ENCODE results near the gene FAM83D.
A peak's percentile ranks its signal among the peaks of the same experiment; 100 is the strongest.

FAM83D gene

GRCh38 chr20:38895098-38895949 is 30.9 kb upstream of the FAM83D start:
- DNase-seq (ENCODE audit: low read depth), result no peak

- DNase-seq (ENCODE audit: low read depth), result no peak
These were observed 30.1 kb upstream of the FAM83D start for GRCh38 chr20:38896009-38896594.

GRCh38 chr20:38897267-38897666 is 28.9 kb upstream of the FAM83D start:
- DNase-seq (ENCODE audit: low read depth), result no peak

GRCh38 chr20:38900606-38901005 is 25.6 kb upstream of the FAM83D start:
- DNase-seq (ENCODE audit: low read depth), result no peak

- no peak for DNase-seq (ENCODE audit: low read depth)
These were observed 23.6 kb upstream of the FAM83D start for GRCh38 chr20:38902601-38903000.

GRCh38 chr20:38903335-38903734 is 22.9 kb upstream of the FAM83D start:
- no peak for DNase-seq (ENCODE audit: low read depth)

GRCh38 chr20:38905375-38905774 is 20.8 kb upstream of the FAM83D start:
- DNase-seq (ENCODE audit: low read depth), result no peak

- no peak for DNase-seq (ENCODE audit: low read depth)
These were observed 18.1 kb upstream of the FAM83D start for GRCh38 chr20:38907918-38908677.

GRCh38 chr20:38915355-38915754 is 10.9 kb upstream of the FAM83D start:
- DNase-seq (ENCODE audit: low read depth), result no peak

- no peak for DNase-seq (ENCODE audit: low read depth)
These were observed 8.6 kb upstream of the FAM83D start for GRCh38 chr20:38917657-38918056.

GRCh38 chr20:38918172-38918571 is 8.0 kb upstream of the FAM83D start:
- DNase-seq (ENCODE audit: low read depth), result no peak

GRCh38 chr20:38919683-38920082 is 6.5 kb upstream of the FAM83D start:
- no peak for DNase-seq (ENCODE audit: low read depth)

- DNase-seq (ENCODE audit: low read depth), result no peak
These were observed 5.8 kb upstream of the FAM83D start for GRCh38 chr20:38920411-38920810.

- DNase-seq (ENCODE audit: low read depth), result no peak
These were observed 5.4 kb upstream of the FAM83D start for GRCh38 chr20:38920851-38921250.

GRCh38 chr20:38924718-38925117 is 1.5 kb upstream of the FAM83D start:
- DNase-seq (ENCODE audit: low read depth), result no peak

GRCh38 chr20:38926934-38927616 is 858 bp downstream of the FAM83D start:
- peak; percentile 49 for DNase-seq (ENCODE audit: low read depth)

GRCh38 chr20:38927902-38928578 is 1.8 kb downstream of the FAM83D start:
- DNase-seq (ENCODE audit: low read depth), result peak; percentile 6

- DNase-seq (ENCODE audit: low read depth), result no peak
These were observed 4.0 kb downstream of the FAM83D start for GRCh38 chr20:38930242-38930569.

- DNase-seq (ENCODE audit: low read depth), result no peak
These were observed 5.8 kb downstream of the FAM83D start for GRCh38 chr20:38931984-38932383.

GRCh38 chr20:38932457-38933120 is 6.4 kb downstream of the FAM83D start:
- peak; percentile 50 for DNase-seq (ENCODE audit: low read depth)

GRCh38 chr20:38934530-38934929 is 8.3 kb downstream of the FAM83D start:
- no peak for DNase-seq (ENCODE audit: low read depth)
